ENCODE results near the gene MRPS12. TPM values are rescaled to one million over a fixed set of nuclear protein-coding genes. Genes with fewer than 3 reads are reported as not detected.

The MRPS12 gene
- total and polyA plus RNA-seq, 9 of the 15 experiments (the other 6 are each of a cell fraction or from before 2014, with no cell fraction given): 8.1 to 174 (median 52.0) TPM

GRCh38 chr19:38975214-38975860 lies 44.6 kb downstream of the MRPS12 start, which contains the start of gene FBXO17 (continued):
- TF ChIP-seq PYGO2 (tag; IDR thresholded peaks at IDR 0.05): no peak
- TF ChIP-seq E2F3 (CRISPR knock-in tag; IDR thresholded peaks at IDR 0.05): 0 out of 2 replicates have a peak, but pooled peaks have one; percentile 43
- no peak for TF ChIP-seq FOXP1 (CRISPR knock-in tag; IDR thresholded peaks at IDR 0.05)
- TF ChIP-seq, protein P1, sequence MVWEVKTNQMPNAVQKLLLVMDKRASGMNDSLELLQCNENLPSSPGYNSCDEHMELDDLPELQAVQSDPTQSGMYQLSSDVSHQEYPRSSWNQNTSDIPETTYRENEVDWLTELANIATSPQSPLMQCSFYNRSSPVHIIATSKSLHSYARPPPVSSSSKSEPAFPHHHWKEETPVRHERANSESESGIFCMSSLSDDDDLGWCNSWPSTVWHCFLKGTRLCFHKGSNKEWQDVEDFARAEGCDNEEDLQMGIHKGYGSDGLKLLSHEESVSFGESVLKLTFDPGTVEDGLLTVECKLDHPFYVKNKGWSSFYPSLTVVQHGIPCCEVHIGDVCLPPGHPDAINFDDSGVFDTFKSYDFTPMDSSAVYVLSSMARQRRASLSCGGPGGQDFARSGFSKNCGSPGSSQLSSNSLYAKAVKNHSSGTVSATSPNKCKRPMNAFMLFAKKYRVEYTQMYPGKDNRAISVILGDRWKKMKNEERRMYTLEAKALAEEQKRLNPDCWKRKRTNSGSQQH (CRISPR knock-in tag; IDR thresholded peaks at IDR 0.05): no peak
- no peak for TF ChIP-seq PURB (CRISPR knock-in tag; IDR thresholded peaks at IDR 0.05; ENCODE audit: low read depth)
- TF ChIP-seq NR4A1 (CRISPR knock-in tag; IDR thresholded peaks at IDR 0.05): no peak
- TF ChIP-seq NR4A1 (tag; IDR thresholded peaks at IDR 0.05): peak; percentile 31; the same call in 1 of the 2 replicates
- no peak for TF ChIP-seq NELFE (IDR thresholded peaks at IDR 0.05; ENCODE audit: insufficient read depth, insufficient read length)
- no peak for TF ChIP-seq ESRRA (IDR thresholded peaks at IDR 0.05; ENCODE audit: borderline replicate concordance, low read depth)
- TF ChIP-seq, protein P2, sequence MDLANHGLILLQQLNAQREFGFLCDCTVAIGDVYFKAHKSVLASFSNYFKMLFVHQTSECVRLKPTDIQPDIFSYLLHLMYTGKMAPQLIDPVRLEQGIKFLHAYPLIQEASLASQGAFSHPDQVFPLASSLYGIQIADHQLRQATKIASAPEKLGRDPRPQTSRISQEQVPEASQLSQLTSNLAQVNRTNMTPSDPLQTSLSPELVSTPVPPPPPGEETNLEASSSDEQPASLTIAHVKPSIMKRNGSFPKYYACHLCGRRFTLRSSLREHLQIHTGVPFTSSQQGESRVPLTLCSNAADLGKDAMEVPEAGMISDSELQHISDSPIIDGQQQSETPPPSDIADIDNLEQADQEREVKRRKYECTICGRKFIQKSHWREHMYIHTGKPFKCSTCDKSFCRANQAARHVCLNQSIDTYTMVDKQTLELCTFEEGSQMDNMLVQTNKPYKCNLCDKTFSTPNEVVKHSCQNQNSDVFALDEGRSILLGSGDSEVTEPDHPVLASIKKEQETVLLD (IDR thresholded peaks at IDR 0.05): no peak
- TF ChIP-seq SRSF3 (IDR thresholded peaks at IDR 0.05; ENCODE audit: insufficient read depth, low read length): no peak
- TF ChIP-seq, protein P3, sequence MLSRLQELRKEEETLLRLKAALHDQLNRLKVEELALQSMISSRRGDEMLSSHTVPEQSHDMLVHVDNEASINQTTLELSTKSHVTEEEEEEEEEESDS (CRISPR knock-in tag; IDR thresholded peaks at IDR 0.05): no peak
- TF ChIP-seq SMAD3 (CRISPR knock-in tag; conservative IDR thresholded peaks at IDR 0.05): no peak
- TF ChIP-seq, protein P4, sequence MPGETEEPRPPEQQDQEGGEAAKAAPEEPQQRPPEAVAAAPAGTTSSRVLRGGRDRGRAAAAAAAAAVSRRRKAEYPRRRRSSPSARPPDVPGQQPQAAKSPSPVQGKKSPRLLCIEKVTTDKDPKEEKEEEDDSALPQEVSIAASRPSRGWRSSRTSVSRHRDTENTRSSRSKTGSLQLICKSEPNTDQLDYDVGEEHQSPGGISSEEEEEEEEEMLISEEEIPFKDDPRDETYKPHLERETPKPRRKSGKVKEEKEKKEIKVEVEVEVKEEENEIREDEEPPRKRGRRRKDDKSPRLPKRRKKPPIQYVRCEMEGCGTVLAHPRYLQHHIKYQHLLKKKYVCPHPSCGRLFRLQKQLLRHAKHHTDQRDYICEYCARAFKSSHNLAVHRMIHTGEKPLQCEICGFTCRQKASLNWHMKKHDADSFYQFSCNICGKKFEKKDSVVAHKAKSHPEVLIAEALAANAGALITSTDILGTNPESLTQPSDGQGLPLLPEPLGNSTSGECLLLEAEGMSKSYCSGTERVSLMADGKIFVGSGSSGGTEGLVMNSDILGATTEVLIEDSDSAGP (CRISPR knock-in tag; IDR thresholded peaks at IDR 0.05): no peak
- TF ChIP-seq ZNF75A (CRISPR knock-in tag; IDR thresholded peaks at IDR 0.05): no peak
- TF ChIP-seq HEY1 (CRISPR knock-in tag; IDR thresholded peaks at IDR 0.05; ENCODE audit: borderline replicate concordance): no peak
- TF ChIP-seq ATF2 (CRISPR knock-in tag; IDR thresholded peaks at IDR 0.05): no peak
- TF ChIP-seq ZNF133 (CRISPR knock-in tag; IDR thresholded peaks at IDR 0.05): no peak
- peak; percentile 62 for TF ChIP-seq FIP1L1 (IDR thresholded peaks at IDR 0.05; ENCODE audit: low read depth, low read length, poor library complexity, severe bottlenecking)
- no peak for TF ChIP-seq BRCA1 (IDR thresholded peaks at IDR 0.05)
- no peak for TF ChIP-seq BRCA1 (CRISPR knock-in tag; IDR thresholded peaks at IDR 0.05)
- TF ChIP-seq, protein P5, sequence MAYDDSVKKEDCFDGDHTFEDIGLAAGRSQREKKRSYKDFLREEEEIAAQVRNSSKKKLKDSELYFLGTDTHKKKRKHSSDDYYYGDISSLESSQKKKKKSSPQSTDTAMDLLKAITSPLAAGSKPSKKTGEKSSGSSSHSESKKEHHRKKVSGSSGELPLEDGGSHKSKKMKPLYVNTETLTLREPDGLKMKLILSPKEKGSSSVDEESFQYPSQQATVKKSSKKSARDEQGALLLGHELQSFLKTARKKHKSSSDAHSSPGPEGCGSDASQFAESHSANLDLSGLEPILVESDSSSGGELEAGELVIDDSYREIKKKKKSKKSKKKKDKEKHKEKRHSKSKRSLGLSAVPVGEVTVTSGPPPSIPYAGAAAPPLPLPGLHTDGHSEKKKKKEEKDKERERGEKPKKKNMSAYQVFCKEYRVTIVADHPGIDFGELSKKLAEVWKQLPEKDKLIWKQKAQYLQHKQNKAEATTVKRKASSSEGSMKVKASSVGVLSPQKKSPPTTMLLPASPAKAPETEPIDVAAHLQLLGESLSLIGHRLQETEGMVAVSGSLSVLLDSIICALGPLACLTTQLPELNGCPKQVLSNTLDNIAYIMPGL (CRISPR knock-in tag; IDR thresholded peaks at IDR 0.05): no peak
